A673 (cell line): ENCODE data around the gene MOK.

Experiments used
- EZH2 ChIP-seq: fragments of 200-600 bp; sonication (generic); IDR thresholded peaks from 2 replicates; pipeline ENCODE4 v1.6.1; 2017; ENCODE audit warnings: borderline replicate concordance, low read depth, mild to moderate bottlenecking, mixed read lengths, antibody characterized with exemption, low read length; ENCODE audit not compliant: poor library complexity, severe bottlenecking
- TF ChIP-seq, protein P1 (sequence below): fragments of 300-800, 200-600 bp; sonication (generic); conservative IDR thresholded peaks from 2 replicates; pipeline ENCODE4 v1.5.1; 2017; ENCODE audit warnings: low read depth, mild to moderate bottlenecking, antibody characterized with exemption, low read length, moderate library complexity, mixed read lengths

DNA sequence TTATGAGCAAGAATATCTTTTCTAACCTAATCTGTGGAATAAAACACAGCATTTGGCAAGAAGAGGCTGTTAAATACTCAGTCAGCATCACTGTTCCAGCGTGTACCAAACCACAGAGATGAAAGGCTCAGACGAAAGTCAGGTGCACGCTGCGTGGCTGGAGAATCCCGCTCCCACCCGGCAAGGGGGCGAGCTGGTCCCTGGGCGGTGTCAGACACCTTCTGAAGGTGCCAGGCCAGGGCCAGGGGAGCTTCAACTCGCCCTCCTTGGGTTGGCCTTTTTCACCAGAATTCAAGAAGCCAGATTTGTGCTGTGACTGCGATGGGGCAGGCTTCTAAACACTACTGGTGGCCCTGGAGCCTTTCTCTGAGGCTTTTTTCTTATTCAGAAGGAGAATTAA, 92.1 kb downstream of the MOK start:
- TF ChIP-seq, protein P1, sequence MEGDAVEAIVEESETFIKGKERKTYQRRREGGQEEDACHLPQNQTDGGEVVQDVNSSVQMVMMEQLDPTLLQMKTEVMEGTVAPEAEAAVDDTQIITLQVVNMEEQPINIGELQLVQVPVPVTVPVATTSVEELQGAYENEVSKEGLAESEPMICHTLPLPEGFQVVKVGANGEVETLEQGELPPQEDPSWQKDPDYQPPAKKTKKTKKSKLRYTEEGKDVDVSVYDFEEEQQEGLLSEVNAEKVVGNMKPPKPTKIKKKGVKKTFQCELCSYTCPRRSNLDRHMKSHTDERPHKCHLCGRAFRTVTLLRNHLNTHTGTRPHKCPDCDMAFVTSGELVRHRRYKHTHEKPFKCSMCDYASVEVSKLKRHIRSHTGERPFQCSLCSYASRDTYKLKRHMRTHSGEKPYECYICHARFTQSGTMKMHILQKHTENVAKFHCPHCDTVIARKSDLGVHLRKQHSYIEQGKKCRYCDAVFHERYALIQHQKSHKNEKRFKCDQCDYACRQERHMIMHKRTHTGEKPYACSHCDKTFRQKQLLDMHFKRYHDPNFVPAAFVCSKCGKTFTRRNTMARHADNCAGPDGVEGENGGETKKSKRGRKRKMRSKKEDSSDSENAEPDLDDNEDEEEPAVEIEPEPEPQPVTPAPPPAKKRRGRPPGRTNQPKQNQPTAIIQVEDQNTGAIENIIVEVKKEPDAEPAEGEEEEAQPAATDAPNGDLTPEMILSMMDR, result no peak
- no peak for TF ChIP-seq EZH2
